ENCODE data around the gene CDC14A. TPM values are rescaled to one million over a fixed set of nuclear protein-coding genes. Genes with fewer than 3 reads are reported as not detected.

The CDC14A gene
- total and polyA plus RNA-seq, 2 donors (not counting 3 experiments of a cell fraction or from before 2014, with no cell fraction given): 3.4 to 13.9 TPM

GRCh38 chr1:100391675-100392074, 39.4 kb downstream of the CDC14A start:
- Histone ChIP-seq H4K20me1 (replicated peaks; ENCODE audit: control insufficient read depth, extremely low read depth, insufficient read depth, low read length) (no peaks in the 10 kb centered on the region), H3K4me3 (replicated peaks in 1 of 3; ENCODE audit: insufficient read depth in 1 of 3, low read depth in 1 of 3, low read length in 3 of 3) (no peak overlapping the region), H3K36me3 (ENCODE audit: control insufficient read depth in 2 of 2, extremely low read depth in 1 of 2, insufficient read depth in 2 of 2, low read length in 2 of 2) (peaks cover 6% of the 10 kb centered on the region in 2 experiments), H3K9me3 (replicated peaks; ENCODE audit: control insufficient read depth, insufficient read depth, low read length) (no peaks in the 10 kb centered on the region), H3K4me2 (ENCODE audit: insufficient read depth, low read length) (no peak overlapping the region), H2AFZ (ENCODE audit: low read depth, low read length) (no peak overlapping the region), H3K9ac (replicated peaks; ENCODE audit: extremely low read depth, insufficient read depth, low read length) (no peak overlapping the region), H3K4me1 (ENCODE audit: control insufficient read depth, extremely low read depth, insufficient read depth, low read length) (peaks cover 14% of the 10 kb centered on the region), H3K79me2 (ENCODE audit: control insufficient read depth, insufficient read depth, low read length) (no peaks in the 10 kb centered on the region), H3K27me3 (ENCODE audit: control insufficient read depth in 2 of 2, insufficient read depth in 2 of 2, low read length in 2 of 2) (no peaks in the 10 kb centered on the region), H3K27ac (ENCODE audit: insufficient read depth, low read depth, low read length) (no peak overlapping the region), H3K9me1 (replicated peaks; ENCODE audit: control insufficient read depth, extremely low read depth, insufficient read depth, low read length) (no peaks in the 10 kb centered on the region)
- DNase-seq (ENCODE audit: low read depth, low spot score) (no peak), FAIRE-seq (no peak)
- intact Hi-C loops (cut with micrococcal nuclease) (no loop called here), dilution Hi-C loops (cut with MboI; ENCODE audit: extremely low pct_ligation_motif_present, low sequenced_read_pairs) (no loop called here)
- POLR2A ChIA-PET: no interaction called here
- CTCF ChIA-PET: interaction anchor here (0.7 to 1.5 kb wide), 3 partner anchors 10 to 64 kb away, joined by 4 to 7 read pairs (median 4); no protein-coding TSS in a partner anchor
- BruUV-seq (replicated peaks): no TSS peak
- TF ChIP-seq EZH2 (IDR thresholded peaks at IDR 0.05; ENCODE audit: borderline replicate concordance, low read depth, low read length, severe bottlenecking) (no peak), POLR2AphosphoS5 (IDR thresholded peaks at IDR 0.05; ENCODE audit: insufficient read depth, low read depth, low read length) (no peak), GATA2 (IDR thresholded peaks at IDR 0.05; ENCODE audit: insufficient read depth, insufficient read length, low read depth, low read length) (no peak), MYC (IDR thresholded peaks at IDR 0.05; ENCODE audit: low read depth, low read length) (no peak), FOS (IDR thresholded peaks at IDR 0.05; ENCODE audit: borderline replicate concordance, insufficient read depth, low read length) (no peak), CTCF (IDR thresholded peaks at IDR 0.05; ENCODE audit: extremely low read depth in 1 of 2, insufficient read depth in 1 of 2, low read depth in 1 of 2, low read length in 2 of 2) (no peak), MAX (IDR thresholded peaks at IDR 0.05; ENCODE audit: insufficient read depth, insufficient read length) (no peak), JUN (IDR thresholded peaks at IDR 0.05; ENCODE audit: borderline replicate concordance, insufficient read depth, insufficient read length, low read depth) (no peak), POLR2A (IDR thresholded peaks at IDR 0.05; ENCODE audit: low read depth, low read length) (no peak)

Data from endothelial cell of umbilical vein (primary cell).